Measurements from ENCODE around the gene EPS8L3. TPM values are rescaled to one million over a fixed set of nuclear protein-coding genes. Genes with fewer than 3 reads are reported as not detected.

Gene EPS8L3
- polyA plus RNA-seq, 1 donor from 2014 or later: not detected

DNA sequence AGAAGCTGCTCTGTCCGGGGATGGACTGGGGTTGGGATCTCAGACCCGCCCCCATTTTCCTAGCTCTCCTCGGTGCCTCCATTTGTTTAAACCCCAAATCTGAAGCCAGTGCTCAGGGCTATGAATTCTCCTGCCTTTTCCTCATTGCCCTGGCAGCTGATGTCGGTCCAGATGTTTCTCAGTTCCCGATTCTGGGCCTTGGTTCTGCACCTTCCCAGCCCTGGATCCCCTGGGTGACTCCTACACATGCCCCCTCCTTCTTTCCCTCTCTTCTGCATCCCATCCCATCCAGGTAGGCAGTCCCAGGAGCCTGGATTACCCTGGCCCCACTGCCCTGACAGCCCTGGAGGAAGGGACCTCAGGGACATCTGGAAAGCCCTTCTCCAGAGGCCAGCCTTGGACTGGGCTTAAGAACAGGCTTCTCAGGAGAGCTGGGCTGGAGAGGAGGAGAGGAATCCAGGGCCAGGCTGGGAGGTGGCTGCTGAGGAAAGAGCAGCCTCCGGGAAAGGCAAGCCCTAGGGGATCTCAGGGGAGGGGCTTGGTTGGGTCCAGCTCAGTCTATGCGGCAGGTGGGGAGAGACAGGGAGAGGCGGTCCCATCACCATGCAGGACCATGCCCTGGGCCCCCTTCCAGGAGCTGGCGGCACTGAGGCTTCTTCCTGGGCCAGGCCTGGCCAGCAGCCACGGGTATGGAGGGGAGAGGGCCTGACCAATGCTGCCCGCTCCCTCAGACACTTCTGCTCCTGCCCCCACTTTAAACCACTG, 6.8 kb upstream of the EPS8L3 start:
- H3K27me3 ChIP-seq (ENCODE audit: insufficient read depth, low read depth, low read length): no peaks in the 10 kb centered on the region
- H3K9me2 ChIP-seq (ENCODE audit: insufficient read depth, low read length): no peaks in the 10 kb centered on the region
- no peaks in the 10 kb centered on the region for H4K20me1 ChIP-seq (ENCODE audit: insufficient read depth)
- H2AFZ ChIP-seq (ENCODE audit: low read depth, low read length): no peak overlapping the region
- H3K4me2 ChIP-seq (ENCODE audit: low read length): no peak overlapping the region
- no peak overlapping the region for H3K4me3 ChIP-seq (ENCODE audit: low read length)
- no peaks in the 10 kb centered on the region for H3K79me2 ChIP-seq (replicated peaks; ENCODE audit: insufficient read depth, low read length)
- H3K36me3 ChIP-seq (ENCODE audit: insufficient read depth, low read length): no peaks in the 10 kb centered on the region
- no peak overlapping the region for H3K27ac ChIP-seq (ENCODE audit: low read length)
- H3F3A ChIP-seq (ENCODE audit: insufficient read depth, low read length, poor library complexity, severe bottlenecking): no peaks in the 10 kb centered on the region
- H3K9ac ChIP-seq (ENCODE audit: low read length): no peak overlapping the region
- TF ChIP-seq POLR2AphosphoS5 (IDR thresholded peaks at IDR 0.05) (no peak), TAF1 (IDR thresholded peaks at IDR 0.05; ENCODE audit: low read depth) (no peak), RAD21 (conservative IDR thresholded peaks at IDR 0.05) (no peak), SMC3 (conservative IDR thresholded peaks at IDR 0.05; ENCODE audit: poor library complexity) (no peak), EZH2 (IDR thresholded peaks at IDR 0.05; ENCODE audit: borderline replicate concordance, insufficient read depth, low read length, poor library complexity, severe bottlenecking) (no peak), MXI1 (conservative IDR thresholded peaks at IDR 0.05; ENCODE audit: poor library complexity, severe bottlenecking) (no peak), EP300 (conservative IDR thresholded peaks at IDR 0.05; ENCODE audit: poor library complexity, severe bottlenecking) (no peak), CTCF (IDR thresholded peaks at IDR 0.05; ENCODE audit: poor library complexity, severe bottlenecking) (no peak)
- TF ChIP-seq, protein P1, sequence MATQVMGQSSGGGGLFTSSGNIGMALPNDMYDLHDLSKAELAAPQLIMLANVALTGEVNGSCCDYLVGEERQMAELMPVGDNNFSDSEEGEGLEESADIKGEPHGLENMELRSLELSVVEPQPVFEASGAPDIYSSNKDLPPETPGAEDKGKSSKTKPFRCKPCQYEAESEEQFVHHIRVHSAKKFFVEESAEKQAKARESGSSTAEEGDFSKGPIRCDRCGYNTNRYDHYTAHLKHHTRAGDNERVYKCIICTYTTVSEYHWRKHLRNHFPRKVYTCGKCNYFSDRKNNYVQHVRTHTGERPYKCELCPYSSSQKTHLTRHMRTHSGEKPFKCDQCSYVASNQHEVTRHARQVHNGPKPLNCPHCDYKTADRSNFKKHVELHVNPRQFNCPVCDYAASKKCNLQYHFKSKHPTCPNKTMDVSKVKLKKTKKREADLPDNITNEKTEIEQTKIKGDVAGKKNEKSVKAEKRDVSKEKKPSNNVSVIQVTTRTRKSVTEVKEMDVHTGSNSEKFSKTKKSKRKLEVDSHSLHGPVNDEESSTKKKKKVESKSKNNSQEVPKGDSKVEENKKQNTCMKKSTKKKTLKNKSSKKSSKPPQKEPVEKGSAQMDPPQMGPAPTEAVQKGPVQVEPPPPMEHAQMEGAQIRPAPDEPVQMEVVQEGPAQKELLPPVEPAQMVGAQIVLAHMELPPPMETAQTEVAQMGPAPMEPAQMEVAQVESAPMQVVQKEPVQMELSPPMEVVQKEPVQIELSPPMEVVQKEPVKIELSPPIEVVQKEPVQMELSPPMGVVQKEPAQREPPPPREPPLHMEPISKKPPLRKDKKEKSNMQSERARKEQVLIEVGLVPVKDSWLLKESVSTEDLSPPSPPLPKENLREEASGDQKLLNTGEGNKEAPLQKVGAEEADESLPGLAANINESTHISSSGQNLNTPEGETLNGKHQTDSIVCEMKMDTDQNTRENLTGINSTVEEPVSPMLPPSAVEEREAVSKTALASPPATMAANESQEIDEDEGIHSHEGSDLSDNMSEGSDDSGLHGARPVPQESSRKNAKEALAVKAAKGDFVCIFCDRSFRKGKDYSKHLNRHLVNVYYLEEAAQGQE (IDR thresholded peaks at IDR 0.05; ENCODE audit: borderline replicate concordance): no peak
- H3K9me3 ChIP-seq (ENCODE audit: low read length): no peaks in the 10 kb centered on the region

DNA sequence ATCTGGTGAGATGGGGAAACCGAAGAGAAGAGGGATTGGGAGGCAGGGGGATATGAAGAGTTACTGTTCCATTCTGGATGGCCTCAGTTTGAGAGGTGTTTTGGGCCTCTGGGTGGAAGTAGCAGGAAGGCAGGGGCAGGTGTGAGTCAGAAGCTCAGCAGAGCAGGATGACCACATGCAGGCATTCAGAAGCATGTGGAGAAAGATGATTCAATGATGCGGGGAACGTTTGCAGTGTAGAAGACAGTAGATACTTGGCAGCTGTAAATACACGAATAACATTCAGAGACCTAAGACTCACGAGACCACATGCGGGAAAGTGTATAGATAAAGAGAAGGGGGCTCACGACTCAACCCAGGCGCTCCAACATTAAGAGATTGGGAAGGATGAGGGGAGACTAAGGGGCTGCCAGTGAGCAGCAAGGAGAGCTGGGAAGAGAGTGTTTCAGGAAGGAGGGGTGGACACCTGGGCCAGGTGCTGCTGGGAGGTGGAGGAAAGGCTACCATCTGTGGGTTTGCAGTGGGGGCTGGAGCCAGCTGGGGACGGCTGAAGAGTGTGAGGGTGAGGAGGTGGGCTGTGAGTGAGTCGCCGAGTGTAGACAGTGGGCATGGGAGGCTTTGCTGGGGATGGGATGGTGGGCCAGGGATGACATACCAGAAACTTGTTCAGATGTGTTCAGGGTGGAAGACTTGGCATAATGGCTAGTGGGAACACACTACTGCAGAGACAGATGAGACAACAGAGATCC, 5.8 kb upstream of the EPS8L3 start:
- H3K36me3 ChIP-seq (ENCODE audit: insufficient read depth, low read length): no peaks in the 10 kb centered on the region
- no peaks in the 10 kb centered on the region for H4K20me1 ChIP-seq (ENCODE audit: insufficient read depth)
- H3K9ac ChIP-seq (ENCODE audit: low read length): no peak overlapping the region
- H3K9me2 ChIP-seq (ENCODE audit: insufficient read depth, low read length): no peaks in the 10 kb centered on the region
- H3K4me3 ChIP-seq (ENCODE audit: low read length): no peak overlapping the region
- H3K9me3 ChIP-seq (ENCODE audit: low read length): no peaks in the 10 kb centered on the region
- H3K4me2 ChIP-seq (ENCODE audit: low read length): no peak overlapping the region
- no peaks in the 10 kb centered on the region for H3K27me3 ChIP-seq (ENCODE audit: insufficient read depth, low read depth, low read length)
- TF ChIP-seq, protein P1 (IDR thresholded peaks at IDR 0.05; ENCODE audit: borderline replicate concordance): no peak
- no peak for TF ChIP-seq POLR2AphosphoS5 (IDR thresholded peaks at IDR 0.05)
- TF ChIP-seq MXI1 (conservative IDR thresholded peaks at IDR 0.05; ENCODE audit: poor library complexity, severe bottlenecking): no peak
- no peak for TF ChIP-seq TAF1 (IDR thresholded peaks at IDR 0.05; ENCODE audit: low read depth)
- no peak for TF ChIP-seq SMC3 (conservative IDR thresholded peaks at IDR 0.05; ENCODE audit: poor library complexity)
- no peak for TF ChIP-seq CTCF (IDR thresholded peaks at IDR 0.05; ENCODE audit: poor library complexity, severe bottlenecking)
- TF ChIP-seq RAD21 (conservative IDR thresholded peaks at IDR 0.05): no peak
- TF ChIP-seq EP300 (conservative IDR thresholded peaks at IDR 0.05; ENCODE audit: poor library complexity, severe bottlenecking): no peak
- TF ChIP-seq EZH2 (IDR thresholded peaks at IDR 0.05; ENCODE audit: borderline replicate concordance, insufficient read depth, low read length, poor library complexity, severe bottlenecking): no peak
- no peaks in the 10 kb centered on the region for H3F3A ChIP-seq (ENCODE audit: insufficient read depth, low read length, poor library complexity, severe bottlenecking)
- H2AFZ ChIP-seq (ENCODE audit: low read depth, low read length): no peak overlapping the region
- H3K79me2 ChIP-seq (replicated peaks; ENCODE audit: insufficient read depth, low read length): no peaks in the 10 kb centered on the region
- no peak overlapping the region for H3K27ac ChIP-seq (ENCODE audit: low read length)

Data from neural cell (in vitro differentiated cells).